ENCODE measurements around the gene RAD52. TPM values are rescaled to one million over a fixed set of nuclear protein-coding genes. Genes with fewer than 3 reads are reported as not detected.
A peak's percentile ranks its signal among the peaks of the same experiment; 100 is the strongest.

RAD52 gene
- total RNA-seq, 5 donors from 2014 or later (not counting 1 experiment from before 2014, with no cell fraction given), result 12.7 to 28.4 (median 18.3) TPM

- POLR2A ChIA-PET, result no interaction called here
- DNase-seq (no peak), ATAC-seq (replicated peaks in 1 of 4) (no peak)
- Histone ChIP-seq H3K4me1 (ENCODE audit: control insufficient read depth in 1 of 2, extremely low read depth in 1 of 2, insufficient read depth in 2 of 2, low read length in 2 of 2) (no peaks in the 10 kb centered on the region), H3K36me3 (ENCODE audit: control insufficient read depth in 2 of 2, extremely low read depth in 1 of 2, insufficient read depth in 1 of 2, low read length in 1 of 2) (peaks cover 14 to 49% of the 10 kb centered on the region in 2 donors), H3K27me3 (replicated peaks in 1 of 2; ENCODE audit: control insufficient read depth in 2 of 2, extremely low read depth in 1 of 2, insufficient read depth in 2 of 2, low read length in 1 of 2) (no peaks in the 10 kb centered on the region), H3K4me3 (ENCODE audit: control insufficient read depth in 1 of 2, extremely low read depth in 1 of 2, low read length in 1 of 2) (no peak overlapping the region), H3K9me3 (no peaks in the 10 kb centered on the region), H3K27ac (ENCODE audit: low read length) (no peak overlapping the region)
- no peak overlapping the region for H3K4me3 Mint-ChIP-seq
- H3K36me3 Mint-ChIP-seq, result peaks cover 33% of the 10 kb centered on the region
- no peaks in the 10 kb centered on the region for H3K27me3 Mint-ChIP-seq
- H3K9me3 Mint-ChIP-seq, result no peaks in the 10 kb centered on the region
- no peak overlapping the region for H3K27ac Mint-ChIP-seq
- WGBS (ENCODE audit: insufficient coverage), result no CpG with 5 or more reads among the region's 4 CpGs
- CTCF ChIA-PET, result no interaction called here
- H3K4me1 Mint-ChIP-seq, result no peaks in the 10 kb centered on the region
These were observed 17.9 kb downstream of the RAD52 start for GRCh38 chr12:931591-931990.

- Mint-ChIP-seq H3K27ac (no peak overlapping the region), H3K36me3 (peaks cover 36% of the 10 kb centered on the region), H3K9me3 (no peaks in the 10 kb centered on the region), H3K4me3 (no peak overlapping the region), H3K4me1 (no peaks in the 10 kb centered on the region), H3K27me3 (no peaks in the 10 kb centered on the region)
- H3K27ac ChIP-seq (ENCODE audit: low read length), result no peak overlapping the region
- H3K27me3 ChIP-seq (replicated peaks in 1 of 2; ENCODE audit: control insufficient read depth in 2 of 2, extremely low read depth in 1 of 2, insufficient read depth in 2 of 2, low read length in 1 of 2), result no peaks in the 10 kb centered on the region
- ChIA-PET POLR2A (no interaction called here), CTCF (no interaction called here)
- no peak overlapping the region for H3K4me3 ChIP-seq (ENCODE audit: control insufficient read depth in 1 of 2, extremely low read depth in 1 of 2, low read length in 1 of 2)
- no peak for ATAC-seq (replicated peaks in 1 of 4)
- no peak for DNase-seq
- WGBS (ENCODE audit: insufficient coverage), result 98% methylated on average over 4 of the region's 5 CpGs
- no peaks in the 10 kb centered on the region for H3K9me3 ChIP-seq
- no peaks in the 10 kb centered on the region for H3K4me1 ChIP-seq (ENCODE audit: control insufficient read depth in 1 of 2, extremely low read depth in 1 of 2, insufficient read depth in 2 of 2, low read length in 2 of 2)
- peaks cover 19 to 53% of the 10 kb centered on the region in 2 donors for H3K36me3 ChIP-seq (ENCODE audit: control insufficient read depth in 2 of 2, extremely low read depth in 1 of 2, insufficient read depth in 1 of 2, low read length in 1 of 2)
These were observed 18.4 kb downstream of the RAD52 start for GRCh38 chr12:931060-931459.

- no peak overlapping the region for H3K27ac Mint-ChIP-seq
- POLR2A ChIA-PET, result no interaction called here
- CTCF ChIA-PET, result no interaction called here
- H3K36me3 Mint-ChIP-seq, result peaks cover 40% of the 10 kb centered on the region
- no peak overlapping the region for H3K27ac ChIP-seq (ENCODE audit: low read length)
- H3K4me3 ChIP-seq (ENCODE audit: control insufficient read depth in 1 of 2, extremely low read depth in 1 of 2, low read length in 1 of 2), result no peak overlapping the region
- no peak overlapping the region for H3K4me3 Mint-ChIP-seq
- DNase-seq (no peak), ATAC-seq (replicated peaks in 1 of 4) (no peak)
- no peaks in the 10 kb centered on the region for H3K4me1 Mint-ChIP-seq
- H3K4me1 ChIP-seq (ENCODE audit: control insufficient read depth in 1 of 2, extremely low read depth in 1 of 2, insufficient read depth in 2 of 2, low read length in 2 of 2), result no peaks in the 10 kb centered on the region
- 95% methylated on average over 3 of the region's 12 CpGs for WGBS (ENCODE audit: insufficient coverage)
- H3K27me3 Mint-ChIP-seq, result no peaks in the 10 kb centered on the region
- no peaks in the 10 kb centered on the region for H3K9me3 ChIP-seq
- no peaks in the 10 kb centered on the region for H3K27me3 ChIP-seq (replicated peaks in 1 of 2; ENCODE audit: control insufficient read depth in 2 of 2, extremely low read depth in 1 of 2, insufficient read depth in 2 of 2, low read length in 1 of 2)
- H3K9me3 Mint-ChIP-seq, result no peaks in the 10 kb centered on the region
- H3K36me3 ChIP-seq (ENCODE audit: control insufficient read depth in 2 of 2, extremely low read depth in 1 of 2, insufficient read depth in 1 of 2, low read length in 1 of 2), result peaks cover 21 to 78% of the 10 kb centered on the region in 2 donors
These were observed 22.9 kb downstream of the RAD52 start for GRCh38 chr12:926641-927040.

- no peaks in the 10 kb centered on the region for H3K27me3 Mint-ChIP-seq
- DNase-seq (no peak), ATAC-seq (replicated peaks in 1 of 4) (no peak)
- POLR2A ChIA-PET, result no interaction called here
- Histone ChIP-seq H3K27me3 (replicated peaks in 1 of 2; ENCODE audit: control insufficient read depth in 2 of 2, extremely low read depth in 1 of 2, insufficient read depth in 2 of 2, low read length in 1 of 2) (no peaks in the 10 kb centered on the region), H3K9me3 (no peaks in the 10 kb centered on the region), H3K4me1 (ENCODE audit: control insufficient read depth in 1 of 2, extremely low read depth in 1 of 2, insufficient read depth in 2 of 2, low read length in 2 of 2) (no peaks in the 10 kb centered on the region), H3K4me3 (ENCODE audit: control insufficient read depth in 1 of 2, extremely low read depth in 1 of 2, low read length in 1 of 2) (no peak overlapping the region), H3K36me3 (ENCODE audit: control insufficient read depth in 2 of 2, extremely low read depth in 1 of 2, insufficient read depth in 1 of 2, low read length in 1 of 2) (peaks cover 19 to 55% of the 10 kb centered on the region in 2 donors), H3K27ac (ENCODE audit: low read length) (no peak overlapping the region)
- H3K4me1 Mint-ChIP-seq, result peaks cover 6 to 8% (median 7%) of the 10 kb centered on the region in 3 donors
- H3K9me3 Mint-ChIP-seq, result no peaks in the 10 kb centered on the region
- CTCF ChIA-PET, result no interaction called here
- H3K4me3 Mint-ChIP-seq, result no peak overlapping the region
- H3K27ac Mint-ChIP-seq, result no peak overlapping the region
- no CpG with 5 or more reads among the region's 2 CpGs for WGBS (ENCODE audit: insufficient coverage)
- H3K36me3 Mint-ChIP-seq, result peaks cover 44% of the 10 kb centered on the region
These were observed 27.2 kb downstream of the RAD52 start for GRCh38 chr12:922285-922684.

- POLR2A ChIA-PET, result no interaction called here
- Histone ChIP-seq H3K36me3 (ENCODE audit: control insufficient read depth in 2 of 2, extremely low read depth in 1 of 2, insufficient read depth in 1 of 2, low read length in 1 of 2) (peaks cover 12 to 55% of the 10 kb centered on the region in 2 donors), H3K4me3 (ENCODE audit: control insufficient read depth in 1 of 2, extremely low read depth in 1 of 2, low read length in 1 of 2) (no peak overlapping the region), H3K27me3 (replicated peaks in 1 of 2; ENCODE audit: control insufficient read depth in 2 of 2, extremely low read depth in 1 of 2, insufficient read depth in 2 of 2, low read length in 1 of 2) (no peaks in the 10 kb centered on the region), H3K27ac (ENCODE audit: low read length) (no peak overlapping the region), H3K9me3 (no peaks in the 10 kb centered on the region), H3K4me1 (ENCODE audit: control insufficient read depth in 1 of 2, extremely low read depth in 1 of 2, insufficient read depth in 2 of 2, low read length in 2 of 2) (no peaks in the 10 kb centered on the region)
- H3K9me3 Mint-ChIP-seq, result no peaks in the 10 kb centered on the region
- H3K4me3 Mint-ChIP-seq, result no peak overlapping the region
- no peaks in the 10 kb centered on the region for H3K27me3 Mint-ChIP-seq
- no peak for DNase-seq
- WGBS (ENCODE audit: insufficient coverage), result no CpG with 5 or more reads among the region's 1 CpG
- CTCF ChIA-PET, result no interaction called here
- H3K27ac Mint-ChIP-seq, result peak overlapping the region; percentile 50 to 79
- ATAC-seq (replicated peaks in 1 of 4), result no peak
- H3K4me1 Mint-ChIP-seq, result peaks cover 12 to 16% (median 13%) of the 10 kb centered on the region in 3 donors
- H3K36me3 Mint-ChIP-seq, result peaks cover 39% of the 10 kb centered on the region
These were observed 28.8 kb downstream of the RAD52 start for GRCh38 chr12:920676-921075.

- DNase-seq (no peak), ATAC-seq (replicated peaks in 1 of 4) (no peak)
- peaks cover 10 to 61% of the 10 kb centered on the region in 2 donors for H3K36me3 ChIP-seq (ENCODE audit: control insufficient read depth in 2 of 2, extremely low read depth in 1 of 2, insufficient read depth in 1 of 2, low read length in 1 of 2)
- no peaks in the 10 kb centered on the region for H3K27me3 Mint-ChIP-seq
- no peak overlapping the region for H3K4me3 ChIP-seq (ENCODE audit: control insufficient read depth in 1 of 2, extremely low read depth in 1 of 2, low read length in 1 of 2)
- peaks cover 0 to 6% of the 10 kb centered on the region in 2 experiments for H3K4me1 ChIP-seq (ENCODE audit: control insufficient read depth in 1 of 2, extremely low read depth in 1 of 2, insufficient read depth in 2 of 2, low read length in 2 of 2)
- H3K36me3 Mint-ChIP-seq, result peaks cover 45% of the 10 kb centered on the region
- no peaks in the 10 kb centered on the region for H3K27me3 ChIP-seq (replicated peaks in 1 of 2; ENCODE audit: control insufficient read depth in 2 of 2, extremely low read depth in 1 of 2, insufficient read depth in 2 of 2, low read length in 1 of 2)
- ChIA-PET POLR2A (no interaction called here), CTCF (no interaction called here)
- no peaks in the 10 kb centered on the region for H3K9me3 Mint-ChIP-seq
- peak overlapping the region in 1 of 2 donors; percentile 79 for H3K27ac Mint-ChIP-seq
- no peak overlapping the region for H3K27ac ChIP-seq (ENCODE audit: low read length)
- peak overlapping the region; percentile 8 to 60 (median 28) for H3K4me3 Mint-ChIP-seq
- 99% methylated on average over 18 of the region's 23 CpGs for WGBS (ENCODE audit: insufficient coverage)
- H3K4me1 Mint-ChIP-seq, result peaks cover 28 to 31% (median 30%) of the 10 kb centered on the region in 3 donors
- H3K9me3 ChIP-seq, result no peaks in the 10 kb centered on the region
These were observed 32.6 kb downstream of the RAD52 start for GRCh38 chr12:916712-917445.

All from T-cell (primary cell).